Testis (tissue), 2 donors: ENCODE results near the gene TMEM164.

Experiments used
- POLR2A ChIP-seq: fragments of 450-650 bp; IDR thresholded peaks from one replicate; pipeline ENCODE4 v1.6.1; 2017; ENCODE audit warnings: antibody characterized with exemption, mild to moderate bottlenecking, moderate library complexity
- TF ChIP-seq, protein P1 (sequence below), 3 experiments: fragments of 450-650 bp in 2 of 3; fragments of 200-600 bp in 1 of 3; sonication (generic) in 1 of 3; IDR thresholded peaks; one replicate each; pipeline ENCODE4 v1.5.1; 2016 to 2019; ENCODE audit warnings: antibody characterized with exemption in 3 of 3, mild to moderate bottlenecking in 2 of 3, moderate library complexity in 1 of 3

DNA sequence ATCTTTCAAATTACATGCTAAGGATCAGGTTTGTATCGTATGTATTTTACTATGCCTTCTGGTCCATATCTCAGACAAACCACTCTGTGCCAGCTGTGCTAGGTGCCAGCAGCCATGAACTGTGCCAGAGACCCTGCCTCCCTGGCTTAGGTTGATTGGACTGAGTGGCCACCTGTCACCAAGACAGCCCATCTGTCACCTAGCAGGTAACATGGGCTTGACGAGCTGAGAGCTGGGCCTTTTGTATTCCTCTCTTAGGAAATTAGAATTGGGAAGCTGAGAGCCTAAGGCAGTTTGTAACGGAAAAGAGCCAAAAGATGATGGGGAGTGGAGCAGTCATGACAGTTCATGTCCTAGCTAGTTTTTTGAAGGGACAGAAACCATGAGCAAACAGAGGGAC lies 42.5 kb downstream of the TMEM164 start:
- TF ChIP-seq, protein P1, sequence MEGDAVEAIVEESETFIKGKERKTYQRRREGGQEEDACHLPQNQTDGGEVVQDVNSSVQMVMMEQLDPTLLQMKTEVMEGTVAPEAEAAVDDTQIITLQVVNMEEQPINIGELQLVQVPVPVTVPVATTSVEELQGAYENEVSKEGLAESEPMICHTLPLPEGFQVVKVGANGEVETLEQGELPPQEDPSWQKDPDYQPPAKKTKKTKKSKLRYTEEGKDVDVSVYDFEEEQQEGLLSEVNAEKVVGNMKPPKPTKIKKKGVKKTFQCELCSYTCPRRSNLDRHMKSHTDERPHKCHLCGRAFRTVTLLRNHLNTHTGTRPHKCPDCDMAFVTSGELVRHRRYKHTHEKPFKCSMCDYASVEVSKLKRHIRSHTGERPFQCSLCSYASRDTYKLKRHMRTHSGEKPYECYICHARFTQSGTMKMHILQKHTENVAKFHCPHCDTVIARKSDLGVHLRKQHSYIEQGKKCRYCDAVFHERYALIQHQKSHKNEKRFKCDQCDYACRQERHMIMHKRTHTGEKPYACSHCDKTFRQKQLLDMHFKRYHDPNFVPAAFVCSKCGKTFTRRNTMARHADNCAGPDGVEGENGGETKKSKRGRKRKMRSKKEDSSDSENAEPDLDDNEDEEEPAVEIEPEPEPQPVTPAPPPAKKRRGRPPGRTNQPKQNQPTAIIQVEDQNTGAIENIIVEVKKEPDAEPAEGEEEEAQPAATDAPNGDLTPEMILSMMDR (IDR thresholded peaks at IDR 0.05): no peak
- TF ChIP-seq POLR2A: no peak
